Epithelial cell of proximal tubule (primary cell): ENCODE results near the gene ANKFY1. TPM values are rescaled to one million over a fixed set of nuclear protein-coding genes. Genes with fewer than 3 reads are reported as not detected.

ENCODE experiments used
- DNase-seq: peaks from one replicate; pipeline ENCODE4 v3.0.0-alpha.2; 2011; ENCODE audit warnings: low read depth
- H3K4me3 ChIP-seq: 2 replicates; pipeline ENCODE4 v1.5.1; 2011; ENCODE audit warnings: low read depth, mild to moderate bottlenecking, low read length
- total RNA-seq: library from RNA; depleted of rRNA; stranded (reverse); fragments of >200 nt; gene quantifications from 2 replicates; pipeline ENCODE4 v1.2.3, GENCODE V29; 2015
- TF ChIP-seq, protein P1 (sequence below): conservative IDR thresholded peaks from 2 replicates; pipeline ENCODE4 v1.5.1; 2012; ENCODE audit warnings: low read depth, mild to moderate bottlenecking, low read length

Gene ANKFY1
- total RNA-seq, 1 donor from 2014 or later = 15.0 TPM

DNA sequence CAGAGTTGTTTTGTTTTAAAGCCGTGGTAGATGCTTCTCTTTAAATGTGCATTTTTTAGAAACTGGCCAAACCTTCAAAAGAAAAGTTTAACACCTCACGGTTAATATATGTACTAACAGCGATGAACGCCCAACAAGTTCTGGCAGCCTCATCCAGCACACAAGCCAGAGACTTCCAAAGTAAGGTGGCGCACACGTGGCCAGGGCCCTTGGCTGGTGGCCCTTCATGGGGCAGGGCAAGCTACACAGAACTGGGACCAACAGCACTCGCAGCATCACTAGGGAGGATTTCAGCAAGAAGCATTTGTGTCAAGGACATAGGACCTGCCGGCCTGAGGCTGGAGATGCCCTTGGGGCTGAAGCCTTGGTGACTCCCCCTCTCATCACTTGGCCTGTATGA, 97.4 kb downstream of the ANKFY1 start:
- H3K4me3 ChIP-seq = no peak overlapping the region
- DNase-seq = no peak
- TF ChIP-seq, protein P1, sequence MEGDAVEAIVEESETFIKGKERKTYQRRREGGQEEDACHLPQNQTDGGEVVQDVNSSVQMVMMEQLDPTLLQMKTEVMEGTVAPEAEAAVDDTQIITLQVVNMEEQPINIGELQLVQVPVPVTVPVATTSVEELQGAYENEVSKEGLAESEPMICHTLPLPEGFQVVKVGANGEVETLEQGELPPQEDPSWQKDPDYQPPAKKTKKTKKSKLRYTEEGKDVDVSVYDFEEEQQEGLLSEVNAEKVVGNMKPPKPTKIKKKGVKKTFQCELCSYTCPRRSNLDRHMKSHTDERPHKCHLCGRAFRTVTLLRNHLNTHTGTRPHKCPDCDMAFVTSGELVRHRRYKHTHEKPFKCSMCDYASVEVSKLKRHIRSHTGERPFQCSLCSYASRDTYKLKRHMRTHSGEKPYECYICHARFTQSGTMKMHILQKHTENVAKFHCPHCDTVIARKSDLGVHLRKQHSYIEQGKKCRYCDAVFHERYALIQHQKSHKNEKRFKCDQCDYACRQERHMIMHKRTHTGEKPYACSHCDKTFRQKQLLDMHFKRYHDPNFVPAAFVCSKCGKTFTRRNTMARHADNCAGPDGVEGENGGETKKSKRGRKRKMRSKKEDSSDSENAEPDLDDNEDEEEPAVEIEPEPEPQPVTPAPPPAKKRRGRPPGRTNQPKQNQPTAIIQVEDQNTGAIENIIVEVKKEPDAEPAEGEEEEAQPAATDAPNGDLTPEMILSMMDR = no peak

DNA sequence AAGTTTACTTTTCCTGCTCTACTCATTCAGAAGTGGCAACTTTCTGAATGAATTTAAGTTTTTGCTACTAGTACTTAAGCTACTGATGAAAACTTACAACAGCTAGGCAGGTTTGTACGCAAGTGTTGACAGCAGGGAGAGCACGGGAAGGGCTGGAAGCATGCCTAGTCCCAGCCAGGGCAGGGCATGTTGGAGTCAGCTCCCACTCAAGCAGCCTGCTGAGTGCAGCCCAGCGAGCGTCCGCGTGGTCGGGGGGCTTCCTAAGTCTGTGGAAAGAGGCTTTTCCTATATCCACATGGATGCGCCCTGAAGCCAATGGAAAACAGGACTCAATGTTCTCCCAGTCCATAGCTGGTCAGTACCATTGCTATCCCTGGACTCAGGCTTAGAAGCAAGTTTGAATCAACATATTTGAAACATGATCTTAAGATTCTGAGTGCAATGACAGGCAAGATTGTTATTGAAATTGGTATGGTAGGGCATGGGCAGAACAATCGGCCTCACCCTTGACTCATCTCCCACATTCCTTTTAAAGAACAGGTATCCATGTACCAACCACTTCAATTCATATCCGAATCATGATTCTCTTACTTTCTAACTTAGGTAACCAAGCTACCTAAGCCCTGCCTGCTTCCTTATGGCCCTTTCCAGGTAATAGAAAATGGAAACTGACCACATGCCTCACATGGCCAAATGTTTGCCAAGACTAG, 98.3 kb downstream of the ANKFY1 start:
- no peak for DNase-seq
- no peak overlapping the region for H3K4me3 ChIP-seq
- TF ChIP-seq, protein P1 = no peak

DNA sequence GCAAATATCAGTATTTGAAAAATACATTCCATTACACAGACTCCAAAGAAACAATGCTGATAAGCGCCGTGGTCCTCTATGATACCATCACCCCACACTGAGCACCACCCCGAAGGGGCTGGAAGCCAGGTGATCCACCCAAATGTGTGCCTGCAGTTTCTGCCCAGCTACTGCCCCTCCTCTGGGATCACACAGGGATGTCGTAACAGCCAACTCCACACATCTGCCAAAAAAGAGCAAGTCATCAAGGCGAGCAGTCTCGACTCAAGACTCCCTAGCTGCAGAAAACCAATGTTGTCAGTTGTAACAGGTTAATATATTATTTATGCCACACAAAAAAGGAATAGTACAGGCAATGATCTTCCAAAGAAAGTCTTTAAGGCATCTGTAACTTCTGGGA, 99.8 kb downstream of the ANKFY1 start:
- no peak for DNase-seq
- TF ChIP-seq, protein P1 = no peak
- no peak overlapping the region for H3K4me3 ChIP-seq

DNA sequence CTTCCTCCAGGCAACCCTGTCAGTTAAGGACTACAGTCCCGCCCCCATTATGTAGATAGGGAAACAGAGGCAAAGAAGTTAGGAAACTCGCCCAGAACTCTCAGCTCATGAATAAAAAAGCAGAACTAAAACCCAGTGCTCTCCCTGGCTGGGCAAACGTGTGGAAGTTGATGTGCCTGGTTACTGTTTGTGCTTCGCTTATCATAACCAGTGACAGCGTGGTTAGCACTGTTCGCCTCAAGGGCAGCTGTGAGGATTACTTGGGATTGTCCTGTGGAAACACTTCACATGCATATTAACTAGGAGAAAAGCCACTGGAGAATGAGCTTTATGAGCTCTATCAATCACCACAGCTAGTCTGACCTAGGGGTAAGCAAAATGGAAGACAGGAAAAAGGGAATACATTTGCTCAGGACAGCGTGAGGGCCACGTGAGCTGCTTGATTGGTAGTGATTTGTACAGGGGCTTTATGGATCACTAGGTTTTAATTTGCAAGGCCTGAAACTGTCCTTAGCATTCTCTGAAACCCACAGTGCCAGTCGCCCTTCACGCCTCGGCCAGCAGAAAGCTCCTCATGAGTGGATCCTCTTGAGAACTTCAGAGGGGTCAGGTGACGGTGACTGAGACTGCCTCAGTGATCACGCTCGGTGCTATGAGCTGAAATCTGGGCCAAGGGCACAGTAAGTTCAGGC, 100.9 kb downstream of the ANKFY1 start:
- H3K4me3 ChIP-seq = no peak overlapping the region
- TF ChIP-seq, protein P1 = no peak
- DNase-seq = no peak

DNA sequence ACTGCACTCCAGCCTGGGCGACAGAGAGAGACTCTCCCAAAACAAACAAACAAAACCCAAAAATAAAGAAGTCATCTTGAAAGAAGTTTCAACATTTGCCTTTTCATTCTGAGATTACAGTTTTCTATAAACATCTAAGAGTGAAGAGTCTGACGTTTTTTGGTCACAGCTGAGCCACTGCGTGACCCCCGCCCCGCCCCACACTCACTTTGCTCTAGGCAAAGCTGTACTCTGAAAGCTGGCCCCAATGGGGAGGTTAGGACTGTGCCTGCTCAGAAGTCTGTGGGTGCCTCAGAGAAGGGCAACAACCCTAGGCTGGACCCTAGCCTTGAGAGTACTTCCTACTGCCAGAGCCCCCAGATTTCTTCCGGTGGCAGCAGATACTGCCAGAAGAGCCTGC, 101.5 kb downstream of the ANKFY1 start:
- no peak for DNase-seq
- TF ChIP-seq, protein P1 = no peak
- H3K4me3 ChIP-seq = no peak overlapping the region

DNA sequence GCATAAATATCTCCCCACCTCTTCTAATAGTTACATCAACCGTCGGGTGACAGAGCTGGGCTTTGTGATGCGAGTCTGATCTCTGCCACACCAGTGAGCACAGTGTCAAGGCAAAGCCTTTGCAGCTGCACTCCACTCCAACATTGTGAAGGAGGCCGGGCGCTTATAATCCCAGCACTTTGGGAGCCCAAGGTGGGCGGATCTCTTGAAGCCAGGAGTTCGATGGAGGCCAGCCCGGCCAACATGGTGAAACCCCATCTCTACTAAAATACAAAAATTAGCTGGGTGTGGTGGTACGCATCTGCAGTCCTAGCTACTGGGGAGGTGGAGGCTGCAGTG, 101.8 kb downstream of the ANKFY1 start:
- TF ChIP-seq, protein P1 = no peak
- no peak for DNase-seq
- no peak overlapping the region for H3K4me3 ChIP-seq
